HFFc6 (cell line): ENCODE results near the gene PANX2. TPM values are rescaled to one million over a fixed set of nuclear protein-coding genes. Genes with fewer than 3 reads are reported as not detected.

Experiments used
- DNase-seq: peaks from one replicate; pipeline ENCODE4 v3.0.0-alpha.2; 2018
- H3K27ac Mint-ChIP-seq: 2 replicates; pipeline ENCODE4 v1.8.0; 2020; ENCODE audit warnings: mild to moderate bottlenecking, mixed read lengths
- H3K27me3 Mint-ChIP-seq: 2 replicates; pipeline ENCODE4 v1.8.0; 2021; ENCODE audit warnings: mild to moderate bottlenecking, moderate library complexity, mixed read lengths; ENCODE audit not compliant: insufficient read depth
- H3K36me3 Mint-ChIP-seq: 2 replicates; pipeline ENCODE4 v1.8.0; 2021; ENCODE audit warnings: low read depth, mixed read lengths
- H3K4me1 Mint-ChIP-seq: 2 replicates; pipeline ENCODE4 v1.8.0; 2020; ENCODE audit warnings: low read depth, mixed read lengths
- H3K4me3 Mint-ChIP-seq: 2 replicates; pipeline ENCODE4 v1.8.0; 2020; ENCODE audit warnings: mild to moderate bottlenecking, moderate library complexity, mixed read lengths
- H3K9me3 Mint-ChIP-seq: 2 replicates; pipeline ENCODE4 v1.8.0; 2020; ENCODE audit warnings: mild to moderate bottlenecking, mixed read lengths
- CTCF ChIP-seq: fragments of 200-600 bp; sonication (generic); IDR thresholded peaks from 2 replicates; pipeline ENCODE4 v1.5.0; 2021; ENCODE audit warnings: antibody characterized with exemption, mild to moderate bottlenecking
- total RNA-seq, 6 experiments: library from RNA; stranded (reverse); fragmentation: NEBNext Ultra II Directional; extraction: Animal tissue kit (Norgen Biotek cat#: 25700); gene quantifications; 2 replicates in 1 of 6; 3 replicates in 5 of 6; pipeline ENCODE4 v1.2.3, GENCODE V29; 2021

PANX2 gene
- total RNA-seq, 6 experiments from 2014 or later = 1.2 to 2.3 (median 1.3) TPM

- TF ChIP-seq CTCF = no peak
- no peaks in the 10 kb centered on the region for H3K4me1 Mint-ChIP-seq
These were observed 56.3 kb downstream of the PANX2 start for GRCh38 chr22:50226875-50227165.

GRCh38 chr22:50227579-50228215 lies 57.2 kb downstream of the PANX2 start:
- TF ChIP-seq CTCF = no peak
- Mint-ChIP-seq H3K27me3 (no peaks in the 10 kb centered on the region; the same call in none of the 2 replicates), H3K9me3 (no peaks in the 10 kb centered on the region), H3K4me1 (no peaks in the 10 kb centered on the region), H3K36me3 (peaks cover 11% of the 10 kb centered on the region), H3K27ac (no peak overlapping the region), H3K4me3 (no peak overlapping the region)
- DNase-seq = no peak

More at GRCh38 chr22:50226875-50227165, 56.3 kb downstream of the PANX2 start:
- DNase-seq = no peak
- H3K27ac Mint-ChIP-seq = no peak overlapping the region
- no peaks in the 10 kb centered on the region; the same call in 1 of the 2 replicates for H3K27me3 Mint-ChIP-seq
- no peaks in the 10 kb centered on the region for H3K9me3 Mint-ChIP-seq
- H3K4me3 Mint-ChIP-seq = no peak overlapping the region
- H3K36me3 Mint-ChIP-seq = peaks cover 13% of the 10 kb centered on the region

GRCh38 chr22:50228366-50228765 lies 57.8 kb downstream of the PANX2 start:
- Mint-ChIP-seq H3K4me3 (no peak overlapping the region), H3K27me3 (no peaks in the 10 kb centered on the region; the same call in none of the 2 replicates), H3K4me1 (no peaks in the 10 kb centered on the region), H3K36me3 (peaks cover 8% of the 10 kb centered on the region), H3K27ac (no peak overlapping the region), H3K9me3 (no peaks in the 10 kb centered on the region)
- DNase-seq = no peak
- no peak for TF ChIP-seq CTCF

- Mint-ChIP-seq H3K27ac (no peak overlapping the region), H3K36me3 (peaks cover 18% of the 10 kb centered on the region), H3K9me3 (no peaks in the 10 kb centered on the region), H3K4me1 (no peaks in the 10 kb centered on the region), H3K4me3 (no peak overlapping the region), H3K27me3 (no peaks in the 10 kb centered on the region; the same call in 1 of the 2 replicates)
- TF ChIP-seq CTCF = no peak
- DNase-seq = no peak
These were observed 58.8 kb downstream of the PANX2 start for GRCh38 chr22:50229370-50229769.

Other genes with a start within 250 kb of the PANX2 start
- gene PIM3, start 210.0 kb upstream of the PANX2 start, total RNA-seq = 10 to 100 TPM; 14.8 to 18.8 (median 17.4) TPM
- gene IL17REL, start 158.0 kb upstream of the PANX2 start, total RNA-seq = not detected
- gene TTLL8, start 112.4 kb upstream of the PANX2 start, total RNA-seq = not detected
- gene MLC1, start 85.3 kb upstream of the PANX2 start, total RNA-seq = not detected
- gene MOV10L1, start 80.7 kb upstream of the PANX2 start, total RNA-seq = 1 to 10 TPM in 1 of 6 experiments, under 1 TPM in 5; 0.09 to 1.3 (median 0.26) TPM
- gene TRABD, start 15.2 kb downstream of the PANX2 start, total RNA-seq = 10 to 100 TPM; 25.0 to 36.0 (median 27.6) TPM
- 10 to 100 TPM; 14.4 to 18.0 (median 16.0) TPM for gene SELENOO, start 30.3 kb downstream of the PANX2 start, total RNA-seq
- gene TUBGCP6, start 74.3 kb downstream of the PANX2 start, total RNA-seq = 10 to 100 TPM; 20.1 to 26.8 (median 21.7) TPM
- gene HDAC10, start 80.5 kb downstream of the PANX2 start, total RNA-seq = 10 to 100 TPM; 24.2 to 30.9 (median 28.9) TPM
- 10 to 100 TPM; 31.4 to 39.5 (median 34.1) TPM for gene MAPK12, start 91.0 kb downstream of the PANX2 start, total RNA-seq
- 10 to 100 TPM in 1 of 6 experiments, 1 to 10 TPM in 5; 6.0 to 10.2 (median 7.8) TPM for gene MAPK11, start 99.6 kb downstream of the PANX2 start, total RNA-seq
- 100 to 1,000 TPM; 280 to 370 (median 291) TPM for gene PLXNB2, start 136.9 kb downstream of the PANX2 start, total RNA-seq
- 1 to 10 TPM; 1.4 to 2.5 (median 1.9) TPM for gene DENND6B, start 156.3 kb downstream of the PANX2 start, total RNA-seq
- 10 to 100 TPM; 41.9 to 47.0 (median 43.6) TPM for gene PPP6R2, start 172.6 kb downstream of the PANX2 start, total RNA-seq